DND-41 (cell line): ENCODE results near the gene PMEPA1.

Source experiments
- EZH2 ChIP-seq: IDR thresholded peaks from 3 replicates; pipeline ENCODE4 v1.6.1; 2012; ENCODE audit warnings: borderline replicate concordance, low read depth, mild to moderate bottlenecking, moderate library complexity, low read length, inconsistent platforms; ENCODE audit not compliant: severe bottlenecking
- TF ChIP-seq, protein P1 (sequence below): IDR thresholded peaks from 2 replicates; pipeline ENCODE4 v1.5.1; 2012; ENCODE audit warnings: borderline replicate concordance, low read length, moderate library complexity, mild to moderate bottlenecking; ENCODE audit not compliant: poor library complexity, severe bottlenecking; ENCODE audit errors: extremely low read depth

DNA sequence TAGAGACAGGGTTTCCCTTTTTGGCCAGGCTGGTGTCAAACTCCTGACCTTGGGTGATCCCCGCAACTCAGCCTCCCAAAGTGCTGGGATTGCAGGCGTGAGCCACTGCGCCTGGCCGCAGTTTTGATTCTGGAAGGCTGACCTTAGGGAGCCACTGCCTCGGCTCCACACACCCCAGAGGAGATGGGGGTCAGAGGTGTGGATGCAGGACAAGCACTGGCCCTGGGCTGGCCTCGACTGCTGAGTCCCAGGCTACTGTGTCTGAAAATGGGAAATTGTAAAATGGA lies 91.1 kb downstream of the PMEPA1 start:
- TF ChIP-seq EZH2: no peak
- TF ChIP-seq, protein P1, sequence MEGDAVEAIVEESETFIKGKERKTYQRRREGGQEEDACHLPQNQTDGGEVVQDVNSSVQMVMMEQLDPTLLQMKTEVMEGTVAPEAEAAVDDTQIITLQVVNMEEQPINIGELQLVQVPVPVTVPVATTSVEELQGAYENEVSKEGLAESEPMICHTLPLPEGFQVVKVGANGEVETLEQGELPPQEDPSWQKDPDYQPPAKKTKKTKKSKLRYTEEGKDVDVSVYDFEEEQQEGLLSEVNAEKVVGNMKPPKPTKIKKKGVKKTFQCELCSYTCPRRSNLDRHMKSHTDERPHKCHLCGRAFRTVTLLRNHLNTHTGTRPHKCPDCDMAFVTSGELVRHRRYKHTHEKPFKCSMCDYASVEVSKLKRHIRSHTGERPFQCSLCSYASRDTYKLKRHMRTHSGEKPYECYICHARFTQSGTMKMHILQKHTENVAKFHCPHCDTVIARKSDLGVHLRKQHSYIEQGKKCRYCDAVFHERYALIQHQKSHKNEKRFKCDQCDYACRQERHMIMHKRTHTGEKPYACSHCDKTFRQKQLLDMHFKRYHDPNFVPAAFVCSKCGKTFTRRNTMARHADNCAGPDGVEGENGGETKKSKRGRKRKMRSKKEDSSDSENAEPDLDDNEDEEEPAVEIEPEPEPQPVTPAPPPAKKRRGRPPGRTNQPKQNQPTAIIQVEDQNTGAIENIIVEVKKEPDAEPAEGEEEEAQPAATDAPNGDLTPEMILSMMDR: no peak
